HUES48 (cell line): ENCODE results near the gene PIGL.

Experiments used
- H3K27ac ChIP-seq: one replicate; pipeline ENCODE4 v1.7.0; 2013; ENCODE audit warnings: low read depth, low read length, inconsistent platforms
- H3K27me3 ChIP-seq: 2 replicates; pipeline ENCODE4 v1.6.1; 2013; ENCODE audit warnings: mild to moderate bottlenecking, low read length; ENCODE audit not compliant: control insufficient read depth, insufficient read depth
- H3K36me3 ChIP-seq: 2 replicates; pipeline ENCODE4 v1.6.1; 2013; ENCODE audit warnings: low read length; ENCODE audit not compliant: control insufficient read depth, insufficient read depth
- H3K4me1 ChIP-seq: 2 replicates; pipeline ENCODE4 v1.6.1; 2013; ENCODE audit warnings: mild to moderate bottlenecking, low read length; ENCODE audit not compliant: control insufficient read depth, insufficient read depth
- H3K4me3 ChIP-seq: 2 replicates; pipeline ENCODE4 v1.5.1; 2013; ENCODE audit warnings: mild to moderate bottlenecking, low read depth, low read length
- H3K9ac ChIP-seq: 2 replicates; pipeline ENCODE4 v1.6.1; 2013; ENCODE audit warnings: mild to moderate bottlenecking, low read depth, low read length, moderate library complexity
- H3K9me3 ChIP-seq: 2 replicates; pipeline ENCODE4 v1.6.1; 2013; ENCODE audit warnings: low read length; ENCODE audit not compliant: control insufficient read depth, insufficient read depth

The PIGL gene

DNA sequence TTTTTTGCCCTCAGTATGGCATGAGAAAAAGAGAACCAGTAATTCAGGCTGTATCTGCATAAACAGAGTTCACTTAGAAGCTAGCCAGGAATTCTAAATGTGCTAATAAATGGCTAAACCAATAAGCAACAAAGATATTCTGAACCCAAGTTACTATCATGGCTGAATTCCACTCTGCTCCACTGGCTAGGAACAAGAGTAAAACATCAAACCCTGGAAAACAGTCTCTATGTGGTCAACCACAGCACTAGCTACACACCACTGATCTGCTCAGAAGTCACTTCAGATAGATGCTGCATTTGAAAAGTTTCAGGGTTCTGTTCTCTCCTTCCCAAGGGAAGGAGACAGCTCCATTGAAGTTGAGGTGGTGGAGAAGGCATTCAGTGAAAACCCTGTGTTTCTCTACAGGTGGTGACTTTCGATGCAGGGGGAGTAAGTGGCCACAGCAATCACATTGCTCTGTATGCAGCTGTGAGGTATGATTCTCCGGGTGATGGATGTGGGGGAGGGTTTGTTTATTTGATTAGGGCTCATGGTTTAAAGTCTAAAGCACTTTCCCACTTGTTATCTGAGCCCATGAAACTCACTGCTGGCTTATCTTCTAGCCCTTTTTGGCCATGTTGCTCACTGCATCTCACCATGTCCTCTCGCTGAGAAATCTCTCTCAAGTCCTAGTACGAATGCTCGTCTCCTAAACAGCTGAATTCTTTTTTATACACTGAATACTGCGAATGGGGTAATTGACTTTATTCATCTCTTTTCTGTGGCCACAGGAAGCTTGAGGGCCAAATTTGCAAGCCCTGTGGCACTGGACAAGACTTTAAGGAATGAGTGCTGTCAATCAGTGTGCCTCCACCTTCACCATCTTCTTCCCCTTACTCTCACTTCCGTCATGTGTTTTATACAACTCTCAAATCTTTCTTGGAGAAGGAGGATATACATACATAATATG lies 96.4 kb downstream of the PIGL start:
- Histone ChIP-seq H3K4me3 (no peak overlapping the region), H3K4me1 (no peaks in the 10 kb centered on the region), H3K9me3 (0 out of 2 replicates have a peak, but pooled peaks cover 4% of the 10 kb centered on the region), H3K27me3 (no peaks in the 10 kb centered on the region), H3K36me3 (peaks cover 10% of the 10 kb centered on the region), H3K9ac (no peak overlapping the region), H3K27ac (no peak overlapping the region)

DNA sequence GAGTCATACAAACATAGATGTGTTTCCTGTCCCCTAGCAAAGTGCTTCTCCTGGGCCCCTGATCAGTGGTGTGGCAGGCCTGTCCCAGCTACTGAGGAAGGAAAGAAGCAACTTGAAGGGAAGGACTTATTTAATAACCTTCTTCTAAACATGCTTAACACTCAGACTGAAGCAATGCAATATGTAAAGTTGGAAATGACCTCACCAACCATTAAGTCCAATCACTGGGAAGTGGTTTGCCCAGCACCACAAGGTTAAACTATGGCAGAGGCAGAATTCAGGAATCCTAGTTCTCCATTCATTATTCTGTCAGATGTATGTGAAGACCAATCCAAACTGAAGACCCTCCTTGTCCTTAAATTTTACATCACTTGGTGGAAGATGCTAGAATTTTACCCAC lies 97.2 kb downstream of the PIGL start:
- Histone ChIP-seq H3K27me3 (no peaks in the 10 kb centered on the region), H3K4me1 (no peaks in the 10 kb centered on the region), H3K27ac (no peak overlapping the region), H3K9me3 (0 out of 2 replicates have a peak, but pooled peaks cover 4% of the 10 kb centered on the region), H3K4me3 (no peak overlapping the region), H3K36me3 (peaks cover 10% of the 10 kb centered on the region), H3K9ac (no peak overlapping the region)

DNA sequence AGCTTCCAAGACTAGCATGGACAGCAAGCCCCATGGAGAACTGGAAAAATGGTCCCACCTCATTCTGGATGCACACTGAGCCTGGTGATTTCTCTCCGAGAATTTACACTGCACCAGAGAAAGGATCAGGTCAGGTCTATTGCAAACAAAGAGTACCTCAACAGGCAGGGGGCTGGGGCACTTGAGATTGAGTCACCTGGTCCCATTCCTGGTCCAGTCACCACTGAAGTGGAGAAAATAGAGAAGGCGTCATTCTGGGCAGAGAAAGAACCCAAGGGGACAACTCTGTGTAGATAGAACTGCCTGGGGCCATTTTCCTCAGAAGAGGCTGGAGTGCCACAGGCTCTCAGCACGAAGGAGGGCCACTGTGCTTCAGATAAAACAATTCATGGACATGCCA lies 97.8 kb downstream of the PIGL start:
- Histone ChIP-seq H3K4me3 (no peak overlapping the region), H3K4me1 (peaks cover 3% of the 10 kb centered on the region; the same call in 1 of the 2 replicates), H3K27me3 (no peaks in the 10 kb centered on the region), H3K36me3 (peaks cover 10% of the 10 kb centered on the region), H3K27ac (no peak overlapping the region), H3K9me3 (0 out of 2 replicates have a peak, but pooled peaks cover 4% of the 10 kb centered on the region), H3K9ac (no peak overlapping the region)

GRCh38 chr17:16319969-16320368 lies 103.0 kb downstream of the PIGL start:
- H3K4me3 ChIP-seq, result no peak overlapping the region
- no peak overlapping the region for H3K27ac ChIP-seq
- H3K9ac ChIP-seq, result no peak overlapping the region
- peaks cover 1% of the 10 kb centered on the region; the same call in 1 of the 2 replicates for H3K36me3 ChIP-seq
- H3K4me1 ChIP-seq, result peaks cover 4% of the 10 kb centered on the region; the same call in 1 of the 2 replicates
- H3K9me3 ChIP-seq, result no peaks in the 10 kb centered on the region
- no peaks in the 10 kb centered on the region for H3K27me3 ChIP-seq

- H3K27me3 ChIP-seq, result no peaks in the 10 kb centered on the region
- peaks cover 18% of the 10 kb centered on the region for H3K36me3 ChIP-seq
- no peak overlapping the region for H3K4me3 ChIP-seq
- no peak overlapping the region for H3K27ac ChIP-seq
- H3K9me3 ChIP-seq, result no peaks in the 10 kb centered on the region
- peaks cover 4% of the 10 kb centered on the region; the same call in 1 of the 2 replicates for H3K4me1 ChIP-seq
- H3K9ac ChIP-seq, result no peak overlapping the region
These were observed 105.6 kb downstream of the PIGL start for GRCh38 chr17:16322636-16323035.

DNA sequence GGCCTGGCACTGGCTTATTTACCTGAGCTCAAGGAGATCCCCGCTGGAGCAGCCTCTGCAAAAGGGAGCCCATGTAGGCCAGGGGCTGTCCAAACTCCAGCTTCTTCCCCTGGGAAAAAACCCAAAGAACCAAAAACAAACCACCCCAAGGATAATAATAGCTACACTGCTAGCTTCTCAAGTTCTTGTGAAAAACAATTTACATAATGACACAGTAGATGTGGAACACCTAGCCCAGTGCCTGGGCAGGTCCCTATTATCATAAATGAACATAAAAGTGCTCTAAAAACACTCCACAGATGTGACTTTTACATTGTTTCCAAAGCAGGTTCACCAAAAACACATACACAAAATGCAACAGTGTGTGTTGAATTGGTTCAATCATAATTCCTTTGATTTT lies 109.0 kb downstream of the PIGL start:
- Histone ChIP-seq H3K27me3 (no peaks in the 10 kb centered on the region), H3K36me3 (peaks cover 18% of the 10 kb centered on the region), H3K9me3 (no peaks in the 10 kb centered on the region), H3K9ac (no peak overlapping the region), H3K27ac (no peak overlapping the region), H3K4me1 (no peaks in the 10 kb centered on the region), H3K4me3 (no peak overlapping the region)

GRCh38 chr17:16327018-16327417 lies 110.0 kb downstream of the PIGL start:
- H3K4me3 ChIP-seq, result no peak overlapping the region
- no peaks in the 10 kb centered on the region for H3K4me1 ChIP-seq
- H3K9me3 ChIP-seq, result no peaks in the 10 kb centered on the region
- H3K27me3 ChIP-seq, result no peaks in the 10 kb centered on the region
- H3K36me3 ChIP-seq, result peaks cover 18% of the 10 kb centered on the region
- no peak overlapping the region for H3K9ac ChIP-seq
- no peak overlapping the region for H3K27ac ChIP-seq

GRCh38 chr17:16328997-16329396 lies 112.0 kb downstream of the PIGL start:
- Histone ChIP-seq H3K27ac (no peak overlapping the region), H3K9ac (no peak overlapping the region), H3K4me1 (no peaks in the 10 kb centered on the region), H3K9me3 (no peaks in the 10 kb centered on the region), H3K27me3 (no peaks in the 10 kb centered on the region), H3K36me3 (peaks cover 18% of the 10 kb centered on the region), H3K4me3 (no peak overlapping the region)

DNA sequence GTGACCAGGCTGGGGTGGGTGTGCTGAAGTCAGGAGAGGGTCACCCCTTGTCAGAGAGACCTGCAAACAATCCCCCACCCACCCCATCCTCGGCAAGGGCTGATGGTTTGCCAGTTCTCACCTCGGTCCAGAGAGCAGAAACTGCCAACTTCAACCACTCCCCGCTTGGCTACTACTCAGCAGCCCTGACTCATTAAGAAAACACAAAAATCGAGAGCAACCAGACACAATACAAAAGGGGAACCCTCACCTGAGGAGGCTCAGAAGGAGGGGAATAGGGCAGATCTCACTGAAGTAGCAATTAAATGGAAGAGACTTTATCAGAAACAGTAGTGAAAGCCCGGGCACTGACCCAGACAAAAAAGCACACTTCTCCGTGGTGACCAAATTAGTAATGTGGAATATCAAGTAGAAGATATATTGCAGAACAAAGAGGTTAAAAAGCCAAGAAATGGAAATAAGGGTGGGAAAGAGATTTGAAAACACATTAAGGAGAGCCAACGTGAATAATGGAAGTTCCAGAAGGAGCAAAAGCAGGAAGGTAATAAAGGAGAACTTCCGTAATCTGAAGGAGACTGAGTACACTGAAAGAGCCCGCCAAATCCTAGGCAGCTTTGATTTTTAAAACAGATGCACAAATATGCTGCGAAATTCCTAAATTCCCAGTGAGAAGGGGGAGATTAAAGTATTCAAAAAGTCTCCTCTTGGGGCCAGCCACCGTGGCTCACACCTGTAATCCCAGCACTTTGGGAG lies 112.7 kb downstream of the PIGL start:
- Histone ChIP-seq H3K27ac (no peak overlapping the region), H3K9ac (no peak overlapping the region), H3K27me3 (no peaks in the 10 kb centered on the region), H3K4me3 (no peak overlapping the region), H3K36me3 (peaks cover 18% of the 10 kb centered on the region), H3K9me3 (no peaks in the 10 kb centered on the region), H3K4me1 (no peaks in the 10 kb centered on the region)

- H3K9me3 ChIP-seq, result no peaks in the 10 kb centered on the region
- no peak overlapping the region for H3K27ac ChIP-seq
- no peaks in the 10 kb centered on the region for H3K4me1 ChIP-seq
- no peak overlapping the region for H3K9ac ChIP-seq
- no peak overlapping the region for H3K4me3 ChIP-seq
- H3K36me3 ChIP-seq, result peaks cover 13% of the 10 kb centered on the region
- no peaks in the 10 kb centered on the region for H3K27me3 ChIP-seq
These were observed 121.4 kb downstream of the PIGL start for GRCh38 chr17:16338391-16338790.

GRCh38 chr17:16339402-16339801 lies 122.4 kb downstream of the PIGL start:
- no peak overlapping the region for H3K9ac ChIP-seq
- H3K27me3 ChIP-seq, result no peaks in the 10 kb centered on the region
- no peak overlapping the region for H3K4me3 ChIP-seq
- H3K9me3 ChIP-seq, result no peaks in the 10 kb centered on the region
- H3K36me3 ChIP-seq, result peaks cover 22% of the 10 kb centered on the region
- H3K4me1 ChIP-seq, result no peaks in the 10 kb centered on the region
- no peak overlapping the region for H3K27ac ChIP-seq
